ENCODE measurements around the gene HMGXB3.

Gene HMGXB3

DNA sequence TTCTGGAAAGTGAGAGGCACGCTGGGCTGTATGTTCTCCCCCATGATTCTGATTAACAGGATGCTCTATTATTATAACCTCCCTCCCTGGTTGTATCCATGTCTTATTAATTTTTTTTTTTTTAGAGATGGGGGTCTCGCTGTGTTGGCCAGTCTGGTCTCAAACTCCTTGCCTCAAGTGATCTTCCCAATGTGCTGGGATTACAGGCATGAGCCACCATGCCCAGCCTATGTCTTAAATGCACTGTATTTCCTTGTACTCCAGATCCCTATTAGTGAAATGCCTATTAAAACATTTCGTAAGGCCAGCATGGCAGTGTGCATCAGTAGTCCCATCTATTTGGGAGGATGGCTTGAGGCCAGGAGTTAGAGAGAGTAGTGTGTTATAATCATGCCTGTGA, 7.1 kb upstream of the HMGXB3 start:
- TF ChIP-seq, protein P1, sequence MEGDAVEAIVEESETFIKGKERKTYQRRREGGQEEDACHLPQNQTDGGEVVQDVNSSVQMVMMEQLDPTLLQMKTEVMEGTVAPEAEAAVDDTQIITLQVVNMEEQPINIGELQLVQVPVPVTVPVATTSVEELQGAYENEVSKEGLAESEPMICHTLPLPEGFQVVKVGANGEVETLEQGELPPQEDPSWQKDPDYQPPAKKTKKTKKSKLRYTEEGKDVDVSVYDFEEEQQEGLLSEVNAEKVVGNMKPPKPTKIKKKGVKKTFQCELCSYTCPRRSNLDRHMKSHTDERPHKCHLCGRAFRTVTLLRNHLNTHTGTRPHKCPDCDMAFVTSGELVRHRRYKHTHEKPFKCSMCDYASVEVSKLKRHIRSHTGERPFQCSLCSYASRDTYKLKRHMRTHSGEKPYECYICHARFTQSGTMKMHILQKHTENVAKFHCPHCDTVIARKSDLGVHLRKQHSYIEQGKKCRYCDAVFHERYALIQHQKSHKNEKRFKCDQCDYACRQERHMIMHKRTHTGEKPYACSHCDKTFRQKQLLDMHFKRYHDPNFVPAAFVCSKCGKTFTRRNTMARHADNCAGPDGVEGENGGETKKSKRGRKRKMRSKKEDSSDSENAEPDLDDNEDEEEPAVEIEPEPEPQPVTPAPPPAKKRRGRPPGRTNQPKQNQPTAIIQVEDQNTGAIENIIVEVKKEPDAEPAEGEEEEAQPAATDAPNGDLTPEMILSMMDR (IDR thresholded peaks at IDR 0.05), result no peak

DNA sequence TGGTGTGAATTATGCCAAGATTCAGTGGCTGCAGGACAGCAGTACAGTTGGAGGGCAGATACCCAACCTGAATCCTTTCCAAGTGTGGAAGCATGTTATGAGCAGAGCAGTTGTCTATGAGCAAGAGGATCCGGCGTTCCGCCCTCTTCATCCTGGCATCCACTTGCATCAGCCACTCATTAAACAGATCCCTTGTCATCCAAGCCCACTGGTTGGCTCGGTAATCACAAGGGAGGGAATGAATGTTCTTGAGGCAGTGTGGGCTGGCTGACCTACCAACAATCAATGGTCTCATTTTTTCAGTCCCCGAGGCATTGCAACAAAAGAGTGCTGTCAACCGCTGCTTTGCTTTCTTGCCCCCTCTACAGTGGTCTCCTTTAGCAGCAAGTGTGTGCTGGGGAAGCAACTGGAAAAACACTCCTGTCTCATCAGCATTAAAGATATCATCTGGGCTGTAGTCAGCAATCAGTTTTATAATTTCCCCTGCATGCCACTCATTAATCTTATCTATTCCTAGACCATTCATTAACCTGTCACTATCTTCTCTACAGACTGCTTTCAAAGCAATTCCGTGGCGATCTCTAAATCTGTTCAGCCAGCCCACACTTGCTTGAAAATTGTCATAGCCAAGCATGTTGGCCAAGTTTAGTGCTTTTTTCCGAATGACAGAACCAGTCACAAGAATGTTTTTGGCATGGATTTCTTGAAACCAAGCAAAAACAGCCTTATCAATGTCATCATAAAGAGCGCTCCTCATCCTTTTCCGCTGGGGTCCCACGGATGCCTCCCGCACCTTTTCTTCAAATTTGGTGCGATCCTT, 4.9 kb upstream of the HMGXB3 start:
- TF ChIP-seq, protein P1 (IDR thresholded peaks at IDR 0.05), result no peak

DNA sequence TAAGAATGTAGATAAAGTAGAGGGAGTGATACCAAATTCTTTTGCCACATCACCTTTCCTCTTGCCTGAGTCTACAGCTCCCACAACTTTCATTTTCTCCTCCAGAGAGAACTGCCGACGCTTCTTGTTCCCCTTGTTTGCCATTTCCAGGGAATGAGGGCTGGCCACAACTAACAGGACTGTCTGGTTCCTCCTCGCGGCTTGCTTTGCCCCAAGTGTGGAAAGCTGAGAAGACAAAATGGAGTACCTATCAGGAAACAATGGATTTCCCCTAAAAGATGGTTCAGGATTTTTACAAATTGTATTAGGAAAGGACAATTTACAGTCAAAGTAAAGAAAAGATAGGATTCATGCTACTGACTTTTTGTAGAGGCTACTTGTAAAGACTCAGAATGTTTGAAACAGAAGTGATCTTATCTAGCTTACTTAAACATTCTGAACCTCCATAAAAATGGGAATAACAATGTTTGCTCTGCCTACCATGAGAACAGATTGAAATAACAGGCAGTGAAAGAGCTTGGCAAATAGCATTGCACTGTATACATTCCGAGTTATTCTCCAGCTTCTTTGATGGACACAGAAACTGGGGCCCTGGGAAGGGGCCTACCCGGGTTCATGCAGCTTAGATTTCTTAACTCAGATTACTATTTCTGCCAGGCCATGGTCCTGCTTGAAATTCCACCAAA, 4.2 kb upstream of the HMGXB3 start:
- TF ChIP-seq, protein P1 (IDR thresholded peaks at IDR 0.05), result no peak

DNA sequence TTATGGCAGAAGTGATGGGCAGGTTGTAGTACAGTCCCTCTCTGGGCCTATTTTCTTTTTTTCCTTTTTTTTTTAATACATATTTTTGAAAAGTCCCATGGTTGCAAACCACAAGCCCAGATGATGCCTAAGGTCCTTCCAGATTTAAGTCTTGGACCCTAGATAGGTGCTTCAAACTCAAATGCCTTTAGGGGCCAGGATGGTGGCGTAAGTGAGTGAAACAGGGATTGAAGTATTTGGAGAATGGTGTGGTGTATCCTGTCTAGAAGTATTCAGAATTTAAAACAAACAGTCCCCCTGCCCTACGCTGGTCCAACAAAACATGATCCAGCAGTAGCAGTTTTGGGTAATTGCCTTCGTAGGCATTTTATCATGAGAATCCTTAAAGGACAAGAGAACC, 2.3 kb upstream of the HMGXB3 start:
- TF ChIP-seq, protein P1 (IDR thresholded peaks at IDR 0.05), result no peak

DNA sequence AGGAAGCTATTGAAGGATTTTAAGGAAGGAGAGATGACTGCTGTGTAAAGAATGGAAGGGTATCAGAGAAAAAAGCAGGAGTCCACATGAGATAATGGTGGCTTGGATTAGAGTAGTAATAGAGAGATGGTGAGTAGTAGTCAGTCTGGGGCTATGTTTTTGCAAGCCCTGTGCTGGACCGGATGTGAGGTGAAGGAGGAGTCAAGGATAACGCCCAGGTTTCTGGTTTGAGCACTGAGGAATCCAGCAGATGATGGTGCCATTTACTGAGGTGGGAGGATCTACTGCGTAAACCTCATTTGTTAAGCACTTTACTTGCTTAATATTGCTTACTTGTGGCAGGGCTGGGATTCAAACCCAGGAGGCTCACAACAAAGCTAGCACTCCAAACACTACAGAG, 1.2 kb upstream of the HMGXB3 start:
- TF ChIP-seq, protein P1 (IDR thresholded peaks at IDR 0.05), result no peak

DNA sequence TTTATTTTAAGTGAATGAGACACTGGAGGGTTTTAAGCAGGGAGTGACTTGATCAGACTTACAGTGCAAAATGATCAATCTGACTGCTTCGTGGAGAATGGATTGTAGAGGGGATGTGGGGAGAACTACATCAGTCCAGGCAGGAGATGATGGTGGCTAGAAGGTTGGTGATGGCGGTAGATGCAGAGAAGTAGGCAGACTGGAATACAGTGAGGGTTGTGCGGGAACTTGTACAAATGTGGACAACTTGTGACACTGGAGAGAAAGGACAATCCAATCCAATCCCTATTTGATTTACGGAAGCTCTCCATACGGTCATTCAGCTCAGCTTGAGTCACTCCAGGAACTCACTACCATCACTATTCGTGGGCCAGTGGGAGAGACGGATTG, 678 bp upstream of the HMGXB3 start:
- TF ChIP-seq, protein P1 (IDR thresholded peaks at IDR 0.05), result no peak

DNA sequence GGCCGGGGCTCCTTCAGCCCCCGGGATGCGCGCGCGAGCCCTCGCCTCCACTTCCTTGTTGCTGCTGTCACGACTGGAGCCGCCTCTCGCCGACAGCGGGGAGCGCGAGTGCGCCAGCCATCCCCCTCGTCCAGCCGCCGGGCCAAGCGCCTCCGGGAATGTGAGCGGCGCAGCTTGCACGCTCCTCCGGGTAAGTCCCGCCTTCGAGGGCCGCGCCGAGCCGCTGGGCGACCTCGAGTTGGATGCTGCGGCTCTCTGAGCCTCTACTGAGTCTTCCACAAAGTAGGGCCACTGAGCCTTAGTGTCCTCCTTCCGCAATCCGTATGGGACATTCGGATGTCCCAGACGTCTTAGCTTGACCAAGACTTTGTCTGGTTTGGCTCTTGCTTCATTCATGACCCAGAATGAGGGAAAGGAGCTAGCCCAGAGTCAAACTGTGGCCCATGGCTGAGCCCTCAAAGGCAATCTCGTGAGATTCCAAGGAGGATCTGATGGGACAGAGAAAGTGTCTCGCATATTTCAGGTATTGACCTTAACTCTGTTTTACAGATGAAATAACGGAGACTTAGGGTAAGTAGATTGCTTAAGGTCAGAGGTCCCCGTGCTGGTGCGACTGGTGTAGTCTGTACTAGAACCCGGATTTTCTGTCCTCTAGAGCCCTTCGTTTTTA, 586 bp downstream of the HMGXB3 start:
- TF ChIP-seq, protein P1 (IDR thresholded peaks at IDR 0.05), result no peak
